ENCODE data around the gene FOXO3.

- TF ChIP-seq, protein P1, sequence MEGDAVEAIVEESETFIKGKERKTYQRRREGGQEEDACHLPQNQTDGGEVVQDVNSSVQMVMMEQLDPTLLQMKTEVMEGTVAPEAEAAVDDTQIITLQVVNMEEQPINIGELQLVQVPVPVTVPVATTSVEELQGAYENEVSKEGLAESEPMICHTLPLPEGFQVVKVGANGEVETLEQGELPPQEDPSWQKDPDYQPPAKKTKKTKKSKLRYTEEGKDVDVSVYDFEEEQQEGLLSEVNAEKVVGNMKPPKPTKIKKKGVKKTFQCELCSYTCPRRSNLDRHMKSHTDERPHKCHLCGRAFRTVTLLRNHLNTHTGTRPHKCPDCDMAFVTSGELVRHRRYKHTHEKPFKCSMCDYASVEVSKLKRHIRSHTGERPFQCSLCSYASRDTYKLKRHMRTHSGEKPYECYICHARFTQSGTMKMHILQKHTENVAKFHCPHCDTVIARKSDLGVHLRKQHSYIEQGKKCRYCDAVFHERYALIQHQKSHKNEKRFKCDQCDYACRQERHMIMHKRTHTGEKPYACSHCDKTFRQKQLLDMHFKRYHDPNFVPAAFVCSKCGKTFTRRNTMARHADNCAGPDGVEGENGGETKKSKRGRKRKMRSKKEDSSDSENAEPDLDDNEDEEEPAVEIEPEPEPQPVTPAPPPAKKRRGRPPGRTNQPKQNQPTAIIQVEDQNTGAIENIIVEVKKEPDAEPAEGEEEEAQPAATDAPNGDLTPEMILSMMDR (IDR thresholded peaks at IDR 0.05), result no peak
- TF ChIP-seq POLR2AphosphoS5 (IDR thresholded peaks at IDR 0.05), result no peak
Measured at GRCh38 chr6:108665495-108666196, 104.9 kb downstream of the FOXO3 start.

Data from prostate gland (tissue), 2 donors.